ENCODE results near the gene UNC13C. TPM values are rescaled to one million over a fixed set of nuclear protein-coding genes. Genes with fewer than 3 reads are reported as not detected.

UNC13C gene
- total and polyA plus RNA-seq, 10 of the 15 experiments (the other 5 are each of a cell fraction or from before 2014, with no cell fraction given), result 9.9 to 81.3 (median 25.0) TPM

DNA sequence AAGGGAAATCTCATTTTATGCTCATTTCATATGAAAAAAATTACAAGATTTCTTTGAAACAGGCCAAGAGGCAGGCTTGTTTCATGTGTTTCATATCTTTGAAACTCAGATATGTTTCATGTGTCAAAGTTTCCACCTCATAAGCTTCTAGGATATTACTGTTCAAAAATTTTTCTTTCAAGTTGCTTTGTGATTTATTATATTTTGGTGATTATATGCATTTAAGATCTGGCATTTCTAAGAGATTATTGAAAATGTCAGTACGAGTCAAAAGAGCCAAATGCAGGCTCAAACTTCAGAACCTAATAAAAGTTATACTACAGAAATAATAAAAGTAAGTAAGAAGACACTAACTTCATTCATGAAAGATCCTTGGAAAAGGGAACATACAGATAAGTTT lies 590.1 kb downstream of the UNC13C start:
- Histone ChIP-seq H3K27ac (ENCODE audit: control insufficient read depth, insufficient read depth) (no peak overlapping the region), H3K9ac (ENCODE audit: control insufficient read depth, insufficient read depth, low read length) (no peak overlapping the region), H3K4me3 (no peak overlapping the region), H3K9me3 (replicated peaks; ENCODE audit: control insufficient read depth, insufficient read depth, low read length) (no peaks in the 10 kb centered on the region), H3K27me3 (replicated peaks in 1 of 2; ENCODE audit: control insufficient read depth in 2 of 2, insufficient read depth in 2 of 2, low read length in 1 of 2) (no peaks in the 10 kb centered on the region), H3K79me2 (ENCODE audit: control insufficient read depth, insufficient read depth, low read length) (no peaks in the 10 kb centered on the region), H3K36me3 (ENCODE audit: control insufficient read depth in 2 of 2, insufficient read depth in 2 of 2, low read length in 1 of 2) (no peaks in the 10 kb centered on the region), H2AFZ (ENCODE audit: control insufficient read depth, low read depth, low read length) (no peak overlapping the region), H4K20me1 (ENCODE audit: control insufficient read depth, insufficient read depth) (no peaks in the 10 kb centered on the region), H3K4me1 (ENCODE audit: control insufficient read depth, insufficient read depth, low read length) (no peaks in the 10 kb centered on the region), H3K4me2 (ENCODE audit: control insufficient read depth, insufficient read depth) (no peak overlapping the region)
- BruUV-seq (replicated peaks), result no TSS peak
- intact Hi-C loops (cut with micrococcal nuclease; ENCODE audit: unreplicated experiment), result no loop called here
- no peak for ATAC-seq
- ChIA-PET RAD21 (ENCODE audit: unreplicated experiment) (interaction anchor here (0.7 to 6.1 kb wide), 4 partner anchors 16 to 63 kb away, joined by 3 to 36 read pairs (median 4); no protein-coding TSS in a partner anchor), CTCF (interaction anchor here (1.2 kb wide), 2 partner anchors 28 to 49 kb away, joined by 3 to 4 read pairs; no protein-coding TSS in a partner anchor), SMC1A (ENCODE audit: uncharacterized antibody, unreplicated experiment) (interaction anchor here (1.2 to 4.0 kb wide), 3 partner anchors 8 to 61 kb away, joined by 5 to 16 read pairs (median 6); no protein-coding TSS in a partner anchor), POLR2A (interaction anchor here (1.0 to 1.4 kb wide), 2 partner anchors 15 to 53 kb away, joined by 3 to 4 read pairs; no protein-coding TSS in a partner anchor)
- no peak for DNase-seq (ENCODE audit: low read depth, low spot score)
- FAIRE-seq, result no peak
- in situ Hi-C loops (cut with MboI), result no loop called here
- TF ChIP-seq CHD4 (IDR thresholded peaks at IDR 0.05) (no peak), MEF2B (IDR thresholded peaks at IDR 0.05; ENCODE audit: partially characterized antibody, poor library complexity, severe bottlenecking) (no peak), NR2C1 (IDR thresholded peaks at IDR 0.05) (no peak), BCL11A (IDR thresholded peaks at IDR 0.05; ENCODE audit: low read depth, low read length) (no peak)
- TF ChIP-seq, protein P1, sequence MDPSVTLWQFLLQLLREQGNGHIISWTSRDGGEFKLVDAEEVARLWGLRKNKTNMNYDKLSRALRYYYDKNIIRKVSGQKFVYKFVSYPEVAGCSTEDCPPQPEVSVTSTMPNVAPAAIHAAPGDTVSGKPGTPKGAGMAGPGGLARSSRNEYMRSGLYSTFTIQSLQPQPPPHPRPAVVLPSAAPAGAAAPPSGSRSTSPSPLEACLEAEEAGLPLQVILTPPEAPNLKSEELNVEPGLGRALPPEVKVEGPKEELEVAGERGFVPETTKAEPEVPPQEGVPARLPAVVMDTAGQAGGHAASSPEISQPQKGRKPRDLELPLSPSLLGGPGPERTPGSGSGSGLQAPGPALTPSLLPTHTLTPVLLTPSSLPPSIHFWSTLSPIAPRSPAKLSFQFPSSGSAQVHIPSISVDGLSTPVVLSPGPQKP (IDR thresholded peaks at IDR 0.05; ENCODE audit: low read depth, low read length), result no peak
- WGBS (ENCODE audit: insufficient coverage, insufficient replicate concordance, low lambda C conversion rate, missing lambda C conversion rate), result 55% methylated on average over 1 of the region's 1 CpG

DNA sequence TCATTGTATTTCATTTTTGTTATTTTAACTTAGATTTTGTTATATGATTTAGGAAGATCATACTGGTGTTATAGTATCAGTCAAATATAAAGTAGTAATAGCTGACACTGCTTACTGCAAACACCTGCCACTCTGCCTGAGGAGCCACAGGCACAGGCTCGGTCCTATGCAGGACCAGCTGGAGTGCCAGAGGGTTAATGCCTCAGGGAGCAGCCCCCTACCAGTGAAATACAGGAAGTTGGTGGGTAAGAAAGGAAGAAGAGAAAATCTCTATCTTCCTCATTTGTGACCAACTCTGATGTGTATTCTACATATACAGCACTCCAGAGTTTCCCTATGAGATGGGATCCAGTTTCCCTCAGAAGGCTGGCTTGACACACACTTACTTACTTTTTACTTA lies 593.3 kb downstream of the UNC13C start:
- ChIA-PET SMC1A (ENCODE audit: uncharacterized antibody, unreplicated experiment) (interaction anchor here (1.2 to 3.1 kb wide), 2 partner anchors 11 to 184 kb away, joined by 3 to 10 read pairs; no protein-coding TSS in a partner anchor), CTCF (interaction anchor here (1.3 kb wide), 1 partner anchor 24 kb away, joined by 4 read pairs; no protein-coding TSS in a partner anchor), POLR2A (no interaction called here)

More for the DNA sequence above, 593.3 kb downstream of the UNC13C start:
- DNase-seq (ENCODE audit: low read depth, low spot score) (no peak), FAIRE-seq (no peak), ATAC-seq (no peak)
- no peak overlapping the region for H3K27ac ChIP-seq (ENCODE audit: control insufficient read depth, insufficient read depth)
- no peak for TF ChIP-seq ETV6 (conservative IDR thresholded peaks at IDR 0.05 in 1 of 2, IDR thresholded peaks at IDR 0.05 in 1 of 2; ENCODE audit: borderline replicate concordance in 1 of 2, low read depth in 1 of 2)
- no peak for TF ChIP-seq BCL11A (IDR thresholded peaks at IDR 0.05; ENCODE audit: low read depth, low read length)
- no peak for TF ChIP-seq GATAD2B (conservative IDR thresholded peaks at IDR 0.05; ENCODE audit: low read depth)
- TF ChIP-seq JUNB (IDR thresholded peaks at IDR 0.05), result no peak
- TF ChIP-seq PAX5 (IDR thresholded peaks at IDR 0.05; ENCODE audit: borderline replicate concordance, low read depth, low read length), result no peak
- TF ChIP-seq JUND (IDR thresholded peaks at IDR 0.05; ENCODE audit: low read depth, low read length), result no peak
- no peak for TF ChIP-seq POLR2AphosphoS5 (IDR thresholded peaks at IDR 0.05; ENCODE audit: low read length)
- no peak for TF ChIP-seq GABPA (IDR thresholded peaks at IDR 0.05; ENCODE audit: low read depth)
- no peak for TF ChIP-seq FOS (IDR thresholded peaks at IDR 0.05; ENCODE audit: borderline replicate concordance, extremely low read depth, insufficient read length)
- TF ChIP-seq CBX3 (IDR thresholded peaks at IDR 0.05; ENCODE audit: borderline replicate concordance, low read depth), result no peak
- no peak for TF ChIP-seq IKZF1 (conservative IDR thresholded peaks at IDR 0.05)
- TF ChIP-seq POLR2A (IDR thresholded peaks at IDR 0.05; ENCODE audit: low read depth, low read length), result no peak
- TF ChIP-seq CHD2 (IDR thresholded peaks at IDR 0.05; ENCODE audit: borderline replicate concordance, low read depth, low read length), result no peak
- TF ChIP-seq RFX5 (IDR thresholded peaks at IDR 0.05; ENCODE audit: low read depth, low read length), result no peak
- TF ChIP-seq STAT1 (conservative IDR thresholded peaks at IDR 0.05), result no peak
- TF ChIP-seq KAT2A (conservative IDR thresholded peaks at IDR 0.05; ENCODE audit: control insufficient read depth, low read depth, low read length), result no peak
- WGBS (ENCODE audit: insufficient coverage, insufficient replicate concordance, low lambda C conversion rate, missing lambda C conversion rate), result 0% methylated on average over 1 of the region's 1 CpG
- H3K4me2 ChIP-seq (ENCODE audit: control insufficient read depth, insufficient read depth), result no peak overlapping the region
- H4K20me1 ChIP-seq (ENCODE audit: control insufficient read depth, insufficient read depth), result no peaks in the 10 kb centered on the region
- RAD21 ChIA-PET (ENCODE audit: unreplicated experiment), result no interaction called here
- no peaks in the 10 kb centered on the region for H3K9me3 ChIP-seq (replicated peaks; ENCODE audit: control insufficient read depth, insufficient read depth, low read length)
- no peaks in the 10 kb centered on the region for H3K79me2 ChIP-seq (ENCODE audit: control insufficient read depth, insufficient read depth, low read length)
- intact Hi-C loops (cut with micrococcal nuclease; ENCODE audit: unreplicated experiment) (no loop called here), in situ Hi-C loops (cut with MboI) (no loop called here)
- H3K9ac ChIP-seq (ENCODE audit: control insufficient read depth, insufficient read depth, low read length), result no peak overlapping the region
- BruUV-seq (replicated peaks), result no TSS peak
- H3K4me1 ChIP-seq (ENCODE audit: control insufficient read depth, insufficient read depth, low read length), result no peaks in the 10 kb centered on the region
- H3K4me3 ChIP-seq, result no peak overlapping the region
- no peaks in the 10 kb centered on the region for H3K27me3 ChIP-seq (replicated peaks in 1 of 2; ENCODE audit: control insufficient read depth in 2 of 2, insufficient read depth in 2 of 2, low read length in 1 of 2)
- no peak overlapping the region for H2AFZ ChIP-seq (ENCODE audit: control insufficient read depth, low read depth, low read length)
- no peaks in the 10 kb centered on the region for H3K36me3 ChIP-seq (ENCODE audit: control insufficient read depth in 2 of 2, insufficient read depth in 2 of 2, low read length in 1 of 2)

All from GM12878 (cell line).